CD1c-positive myeloid dendritic cell (primary cell): ENCODE data around the gene RBM38.

Source experiments
- DNase-seq: peaks from one replicate; pipeline ENCODE4 v3.0.0-alpha.2; 2016; ENCODE audit errors: extremely low spot score

The RBM38 gene

DNA sequence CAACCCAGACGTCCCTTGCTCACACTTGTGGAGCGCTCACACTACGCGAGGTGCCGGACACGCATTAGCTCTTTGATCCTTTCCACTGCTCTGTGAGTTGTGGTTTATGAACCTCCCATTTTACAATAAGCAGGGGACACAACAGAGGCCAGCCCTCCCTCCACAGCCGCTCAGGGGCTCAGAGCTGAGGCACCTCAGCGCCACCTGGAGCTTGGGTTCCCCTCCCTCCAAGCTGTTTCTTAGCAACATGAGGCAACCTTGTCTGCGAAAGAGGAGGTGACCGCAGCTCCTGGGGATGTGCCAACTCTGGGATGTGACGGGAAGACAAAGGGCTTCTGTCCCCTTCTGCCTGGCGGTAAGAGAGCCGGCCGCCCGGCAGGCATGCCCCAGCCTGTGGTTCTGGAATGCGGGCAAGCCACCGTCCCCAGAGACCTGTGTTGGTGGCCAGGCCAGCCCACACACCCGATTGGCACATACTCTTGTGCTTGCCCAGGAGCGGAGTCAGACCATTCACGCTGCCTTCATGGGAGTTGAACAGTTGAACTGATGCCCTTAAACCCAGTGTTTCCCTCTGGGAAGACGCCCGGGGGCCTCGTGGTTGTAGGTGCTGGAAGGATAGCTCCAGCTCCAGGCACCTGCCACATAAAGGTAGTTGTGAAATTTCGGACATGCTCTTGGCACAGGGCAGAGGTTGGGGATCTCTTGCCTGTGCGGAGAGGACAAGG lies 44.5 kb downstream of the RBM38 start:
- peak; percentile 62 for DNase-seq

DNA sequence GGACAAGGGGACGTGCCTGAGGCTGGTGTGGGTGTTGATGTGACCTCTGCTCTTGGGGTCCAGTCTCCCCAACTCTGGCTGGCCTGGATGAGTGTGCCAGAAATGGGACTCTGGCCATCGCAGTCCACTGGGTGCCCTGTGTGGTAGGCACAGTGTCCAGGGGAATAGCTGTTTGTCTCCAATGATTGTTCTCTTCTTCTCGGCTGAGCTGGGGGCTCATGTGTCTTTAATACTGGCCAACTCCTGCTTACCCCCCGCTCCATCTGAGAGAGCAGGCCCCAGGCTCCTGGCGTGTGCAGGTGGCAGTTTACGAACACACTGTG lies 45.0 kb downstream of the RBM38 start:
- DNase-seq: no peak

DNA sequence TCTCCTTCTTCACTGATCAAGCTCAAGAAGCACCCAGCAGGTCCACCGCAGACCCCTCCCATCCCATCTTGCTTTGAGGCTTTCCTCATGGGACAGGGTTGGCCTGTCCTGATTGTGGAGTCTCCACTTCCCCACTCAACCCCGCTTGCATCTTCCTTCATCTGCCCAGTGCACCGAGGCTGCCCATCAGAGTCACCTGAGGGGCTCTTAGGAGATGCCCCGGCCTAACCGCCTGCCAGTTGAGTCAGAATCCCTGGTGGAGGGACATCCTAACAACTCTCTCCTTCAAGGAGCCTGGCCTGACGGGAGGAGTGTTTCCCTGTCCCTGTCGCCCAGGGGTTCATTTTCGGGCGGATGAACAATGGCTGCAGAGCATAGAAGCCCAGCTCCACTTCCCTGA lies 46.1 kb downstream of the RBM38 start:
- no peak for DNase-seq

DNA sequence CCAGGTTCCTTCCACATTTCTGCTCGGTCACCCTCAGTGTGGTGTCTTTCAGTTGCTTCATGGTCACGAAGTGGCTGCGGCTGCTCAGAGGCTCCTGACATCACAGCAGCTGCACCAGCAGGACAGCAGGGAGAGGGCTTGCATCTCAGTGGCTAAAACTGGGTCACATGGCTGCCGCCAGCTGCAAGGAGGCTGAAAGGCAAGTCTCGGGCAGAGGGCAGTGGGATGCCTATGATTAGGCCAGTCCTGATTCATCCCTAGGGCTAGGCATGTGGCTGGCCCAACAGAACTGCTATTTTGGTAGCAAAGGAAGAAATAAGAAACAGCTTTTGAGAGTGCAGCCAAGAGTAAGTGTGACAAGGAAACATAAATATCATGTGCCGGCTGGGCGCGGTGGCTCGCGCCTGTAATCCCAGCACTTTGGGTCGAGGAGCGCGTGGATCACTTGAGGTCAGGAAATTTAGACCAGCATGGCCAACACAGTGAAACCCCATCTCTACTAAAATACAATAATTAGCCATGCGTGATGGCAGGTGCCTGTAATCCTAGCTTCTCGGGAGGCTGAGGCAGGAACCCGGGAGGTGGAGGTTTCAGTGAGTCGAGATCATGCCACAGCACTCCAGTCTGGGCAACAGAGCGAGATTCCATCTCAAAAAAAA lies 46.6 kb downstream of the RBM38 start:
- no peak for DNase-seq

DNA sequence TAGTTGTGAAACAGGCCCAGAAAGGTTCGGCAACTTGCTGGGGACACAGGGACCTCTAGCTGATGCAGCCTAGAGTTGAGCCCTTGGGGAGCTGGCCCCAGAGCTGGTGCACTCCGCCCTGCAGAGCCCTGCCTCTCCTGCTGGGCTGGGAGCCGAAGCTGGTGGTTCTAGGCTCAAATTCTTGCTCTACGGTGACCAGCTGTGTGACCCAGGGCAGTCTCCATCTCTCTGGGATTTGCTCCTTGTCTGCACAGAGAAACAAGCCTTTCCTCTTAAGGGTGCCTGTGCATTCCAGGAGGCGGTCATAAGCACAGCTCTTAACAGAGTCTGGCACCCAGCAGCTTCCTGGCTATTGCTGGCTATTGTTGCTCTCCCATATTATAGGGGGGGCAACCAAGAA lies 47.4 kb downstream of the RBM38 start:
- DNase-seq: no peak

DNA sequence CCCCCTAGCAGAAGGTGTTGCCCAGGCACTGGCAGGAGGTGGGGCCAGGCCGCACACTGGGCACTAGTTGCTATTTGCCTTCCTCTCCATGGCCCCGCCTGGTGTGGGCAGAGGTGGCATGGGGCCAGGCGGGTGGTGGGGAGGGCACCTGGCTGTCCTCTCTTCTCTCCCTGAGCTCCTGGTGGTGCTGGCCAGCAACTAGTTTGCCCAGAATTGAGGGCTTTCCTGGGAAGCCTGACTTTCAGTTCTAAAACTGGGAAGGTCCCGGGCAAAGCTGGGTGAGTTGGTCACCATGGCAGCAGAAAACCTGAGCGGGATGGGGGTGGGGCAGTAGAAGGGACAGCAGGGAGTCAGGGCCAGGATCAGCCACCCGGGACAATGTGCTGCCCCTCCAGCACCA lies 48.2 kb downstream of the RBM38 start:
- DNase-seq: no peak

DNA sequence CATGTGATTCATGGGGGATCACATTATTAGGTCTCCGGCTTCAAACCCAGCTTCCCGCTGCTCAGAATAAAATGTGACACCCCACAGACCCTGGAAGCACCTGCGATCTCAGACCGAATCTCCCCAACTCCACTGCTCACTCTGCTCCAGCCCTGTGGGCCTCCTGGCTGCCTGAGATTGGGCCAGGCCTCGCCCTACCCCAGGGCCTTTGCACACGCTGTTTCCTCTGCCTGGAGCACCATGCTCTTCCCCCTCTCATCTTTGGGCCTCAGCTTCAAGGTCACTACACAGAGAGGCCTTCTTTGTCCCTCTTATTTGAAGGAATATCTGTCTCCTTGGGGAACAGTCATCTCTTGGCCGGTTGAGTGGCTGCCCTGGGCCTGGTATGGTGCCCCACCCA lies 48.8 kb downstream of the RBM38 start:
- DNase-seq: no peak

DNA sequence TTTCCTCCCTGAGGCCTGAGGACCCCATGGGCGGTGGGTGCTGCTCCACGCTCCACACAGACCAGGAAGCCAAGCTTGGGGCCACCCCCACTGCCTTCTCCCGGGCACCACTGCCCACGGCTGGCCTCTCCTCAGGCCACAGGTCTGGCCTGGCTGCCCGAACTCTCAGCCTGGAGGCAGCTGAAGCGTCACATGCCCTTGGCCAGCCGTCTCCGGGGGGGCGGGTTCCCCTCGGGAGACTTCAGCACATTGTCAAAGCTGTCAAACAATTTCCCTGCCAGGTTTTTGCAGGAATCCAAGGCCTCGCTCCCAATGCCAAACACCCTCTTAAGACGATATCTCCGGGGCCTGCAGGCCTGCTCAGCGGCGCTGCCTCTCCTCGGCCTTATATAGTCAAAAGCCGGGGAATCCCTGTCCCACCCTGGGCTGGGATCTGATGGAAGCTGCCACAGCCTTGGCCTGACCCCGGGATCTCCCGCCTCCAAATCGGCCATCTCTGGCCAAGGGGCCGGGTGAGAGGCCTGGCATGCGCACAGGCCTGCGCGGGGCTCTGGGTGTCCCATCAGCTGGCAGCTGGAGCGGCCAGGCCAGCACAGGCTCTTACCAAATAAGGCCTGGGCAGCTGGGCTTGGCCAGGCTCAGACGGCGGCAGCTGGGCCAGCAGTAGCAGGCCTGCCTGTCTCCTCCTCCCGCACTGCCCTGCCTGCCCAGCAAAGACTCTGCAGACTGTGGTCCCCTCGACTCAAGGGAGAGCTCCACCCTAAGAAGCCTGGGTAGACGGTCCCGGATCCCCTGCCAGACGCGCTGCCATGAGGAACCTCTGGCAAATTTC lies 49.7 kb downstream of the RBM38 start:
- no peak for DNase-seq

DNA sequence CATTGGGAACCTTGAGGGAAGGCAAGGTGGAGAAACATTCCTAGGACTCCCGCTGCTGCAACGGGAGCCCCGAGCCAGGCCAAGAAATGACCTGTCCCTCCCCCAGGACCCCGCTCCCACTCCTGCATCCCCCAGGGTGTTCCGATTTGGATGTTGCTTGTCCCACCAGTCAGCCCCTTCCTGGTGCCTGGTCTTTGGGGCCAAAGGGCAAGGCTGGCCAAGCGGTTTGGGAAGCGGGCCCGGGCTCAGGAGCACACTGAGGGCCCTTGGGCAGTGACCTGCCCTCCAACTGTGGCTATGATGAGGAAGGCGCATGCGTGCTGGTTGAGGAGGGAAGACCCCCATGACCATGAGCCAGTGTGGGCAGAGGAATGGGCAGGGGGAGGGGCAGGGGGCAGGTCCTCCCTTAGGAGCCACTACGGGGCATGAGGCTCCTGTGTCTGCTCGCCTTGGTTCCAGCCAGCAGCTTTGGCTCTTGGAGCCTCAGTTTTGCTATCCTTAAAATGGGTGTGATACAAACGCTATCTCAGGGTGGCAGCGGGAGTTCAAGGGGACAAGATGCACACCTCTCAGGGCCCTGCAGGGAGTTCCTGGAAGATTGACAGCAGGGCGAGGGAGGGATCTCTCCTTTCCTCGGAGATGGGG lies 50.4 kb downstream of the RBM38 start:
- no peak for DNase-seq

DNA sequence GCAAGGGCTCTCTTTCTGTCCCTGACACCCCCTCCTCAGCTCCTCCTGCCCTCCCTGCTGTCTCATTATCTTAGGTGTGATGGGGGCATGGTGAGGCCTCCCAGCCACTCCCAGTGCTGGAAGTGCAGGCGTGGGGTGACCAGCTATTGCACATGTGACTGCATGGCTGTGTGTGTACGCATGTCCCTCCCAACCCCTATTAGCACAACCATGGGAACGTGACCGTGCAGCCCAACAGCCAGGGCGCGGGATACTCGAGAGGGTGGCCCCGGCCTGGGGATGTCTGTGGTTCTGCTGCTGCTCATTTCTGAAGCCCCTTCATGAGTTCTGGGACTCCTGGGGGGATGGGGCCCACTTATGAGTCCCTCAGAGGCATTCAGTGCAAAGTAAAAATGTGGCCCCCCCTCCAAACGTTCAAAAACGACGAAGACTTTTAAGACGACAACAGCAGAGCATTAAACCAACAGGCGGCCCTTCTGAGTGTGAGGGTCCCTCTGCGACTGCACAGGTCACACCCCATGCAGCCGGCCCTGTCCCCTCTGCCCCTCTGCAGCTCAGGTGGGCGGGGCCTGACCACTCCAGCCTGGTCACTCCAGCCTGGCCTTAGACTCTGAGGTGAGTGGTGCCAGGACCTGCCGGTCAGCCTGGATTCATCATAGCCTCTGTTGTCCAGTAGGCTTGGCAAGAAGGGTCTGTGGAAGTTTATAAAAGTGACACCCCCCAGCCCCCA lies 51.1 kb downstream of the RBM38 start:
- no peak for DNase-seq

DNA sequence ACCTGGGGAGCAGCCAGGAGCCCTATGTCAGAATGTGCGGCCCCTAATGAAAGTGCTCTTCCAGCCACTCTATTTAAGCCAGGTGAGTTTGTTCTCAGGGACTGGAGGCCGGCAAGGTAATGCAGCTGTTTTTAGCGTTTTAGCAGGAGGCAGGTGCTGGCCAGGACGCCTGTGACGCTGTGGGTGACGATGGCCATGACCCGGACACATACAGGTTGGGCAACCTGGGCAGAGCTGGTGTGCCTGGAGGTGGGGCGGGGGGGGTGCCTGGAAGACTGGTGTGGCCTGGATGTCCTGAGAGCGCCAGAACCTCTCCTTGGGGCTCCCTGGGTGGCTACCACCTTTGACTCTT lies 51.7 kb downstream of the RBM38 start:
- no peak for DNase-seq

DNA sequence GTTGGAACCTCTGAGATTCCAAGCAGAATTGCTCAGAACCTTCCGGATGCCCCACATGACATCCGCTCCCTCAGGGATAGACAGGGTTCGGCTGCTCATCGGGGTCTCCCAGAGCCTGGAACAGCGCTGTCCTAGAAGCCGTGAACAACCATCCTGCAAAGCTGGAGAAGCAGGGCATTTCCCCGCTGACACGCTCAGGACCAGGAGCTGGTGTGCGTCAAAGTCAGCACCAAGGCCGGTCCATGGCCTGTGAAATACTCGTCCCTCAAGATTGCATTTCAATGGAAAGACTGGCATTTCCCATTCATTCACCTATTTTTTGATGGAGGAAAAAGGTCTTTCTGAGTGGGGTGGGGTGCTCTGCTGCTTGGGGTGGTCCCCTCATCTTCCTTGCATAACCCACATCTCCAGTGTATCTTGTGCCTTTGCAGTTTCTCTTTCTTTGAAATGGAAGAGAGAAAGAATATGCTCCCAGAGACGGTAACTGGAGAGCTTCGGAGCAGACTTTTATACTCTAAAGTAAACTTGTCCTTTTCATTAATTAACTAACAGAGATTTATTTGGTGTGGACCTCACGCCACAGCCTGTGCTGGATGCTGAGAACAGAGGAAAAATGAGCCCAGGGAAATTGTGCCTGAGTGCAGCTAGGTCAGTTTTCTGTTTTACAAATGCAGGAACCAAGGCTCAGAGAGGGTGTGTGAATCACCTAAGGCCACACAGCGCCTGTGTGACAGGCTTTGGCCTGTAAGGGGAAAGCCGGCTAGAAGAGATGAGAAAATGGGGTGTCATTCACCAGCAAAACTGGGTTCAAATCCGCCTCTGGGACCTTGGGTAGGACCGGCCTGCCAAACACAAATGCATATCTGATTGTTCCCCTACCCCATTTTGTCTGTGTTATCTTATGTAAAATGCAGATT lies 52.4 kb downstream of the RBM38 start:
- DNase-seq: no peak

DNA sequence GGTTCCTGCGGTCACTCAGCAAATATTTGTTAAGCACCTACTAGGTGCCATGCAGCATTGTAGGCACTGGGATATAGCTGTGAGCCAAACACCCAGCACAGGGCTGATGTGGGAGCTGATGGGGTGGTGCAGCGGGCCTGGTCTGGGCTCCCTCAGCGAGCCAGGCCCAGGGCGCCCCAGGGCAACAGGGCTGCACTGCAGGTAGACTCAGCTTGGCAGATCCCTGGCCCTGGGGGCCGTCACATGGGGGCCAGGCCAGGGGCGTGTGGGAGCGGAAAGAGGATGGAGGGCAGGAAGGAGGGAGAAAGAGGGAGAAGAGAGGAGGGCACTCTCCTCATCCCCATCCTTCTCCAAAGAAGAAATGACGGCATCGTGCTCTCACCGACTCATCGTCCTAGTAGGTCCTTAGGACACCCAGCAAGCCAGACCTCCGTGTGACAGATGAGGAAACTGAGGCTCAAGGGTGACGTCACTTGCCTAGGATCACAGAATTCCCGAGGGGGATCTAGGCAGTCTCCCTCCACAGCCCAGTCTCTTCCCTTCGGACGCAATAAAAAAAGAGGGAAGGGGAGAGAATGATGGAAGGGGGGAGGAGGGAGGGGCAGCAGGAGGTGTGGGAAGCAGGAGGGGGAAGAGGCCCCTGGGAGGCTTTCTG lies 53.3 kb downstream of the RBM38 start:
- no peak for DNase-seq

DNA sequence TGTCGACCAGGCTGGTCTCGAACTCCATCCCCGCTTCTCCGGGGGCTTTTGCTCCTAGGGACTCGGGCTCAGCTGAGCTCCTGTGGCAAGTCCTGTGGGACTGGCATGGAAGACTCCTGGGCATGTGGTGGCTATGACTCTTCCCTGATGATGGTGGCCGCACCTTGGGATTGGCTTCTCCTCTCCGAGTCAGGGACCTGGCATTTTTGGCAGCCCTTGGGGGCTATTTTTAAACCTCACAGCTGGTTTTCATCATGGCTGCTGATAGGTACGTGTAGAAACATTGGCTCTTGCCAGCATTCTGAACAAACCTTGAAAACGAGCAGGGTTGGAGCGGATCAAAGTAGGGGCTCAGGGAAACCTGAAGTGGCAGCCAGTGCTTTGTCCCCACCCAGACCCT lies 54.1 kb downstream of the RBM38 start:
- DNase-seq: no peak

DNA sequence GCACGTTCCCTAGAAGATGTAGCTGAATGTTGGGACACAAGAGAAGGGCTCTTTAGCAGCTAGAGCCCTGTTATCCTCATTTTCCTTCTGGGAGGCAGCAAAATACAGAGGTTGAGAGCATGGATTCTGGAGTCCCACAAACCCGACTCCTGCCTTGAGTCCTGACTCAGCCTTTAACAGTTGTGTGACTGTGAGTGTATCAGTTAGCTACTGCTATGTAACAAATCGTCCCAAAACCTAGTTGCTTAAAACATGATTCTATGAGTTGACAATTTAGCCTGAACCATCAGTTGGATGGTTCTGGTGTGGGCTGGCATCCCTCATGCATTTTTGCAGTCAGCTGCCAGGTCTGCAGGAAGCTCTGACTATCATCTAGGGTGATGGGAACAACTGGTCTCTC lies 54.6 kb downstream of the RBM38 start:
- DNase-seq: no peak

DNA sequence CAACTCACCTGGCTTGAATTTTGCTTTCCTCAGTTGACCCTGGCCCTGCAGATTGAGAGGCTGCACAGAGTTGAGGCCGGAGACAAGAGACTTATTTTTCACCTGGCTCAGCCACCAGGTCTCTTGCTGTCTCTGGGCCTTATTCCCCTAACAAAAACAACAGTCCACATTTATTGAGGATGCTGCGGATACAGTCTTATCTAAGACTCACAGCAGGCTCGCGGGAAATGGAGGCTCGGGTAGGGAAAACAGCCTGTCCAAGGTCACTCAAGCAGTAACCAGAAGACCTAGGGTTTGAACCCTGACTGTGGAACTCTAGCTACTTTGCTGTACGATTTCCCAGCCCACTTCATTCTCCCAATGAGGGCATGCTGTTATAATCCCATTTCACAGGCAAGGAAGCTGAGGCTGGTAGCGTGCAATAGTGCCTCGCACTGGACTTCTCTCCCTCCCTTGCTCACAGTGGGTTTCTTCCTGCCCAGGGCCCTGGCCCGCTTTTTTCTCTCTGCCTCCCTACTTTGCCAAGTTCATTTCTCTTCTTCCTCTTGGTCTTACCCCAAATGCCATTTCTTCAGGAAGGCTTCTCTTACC lies 57.7 kb downstream of the RBM38 start:
- no peak for DNase-seq

DNA sequence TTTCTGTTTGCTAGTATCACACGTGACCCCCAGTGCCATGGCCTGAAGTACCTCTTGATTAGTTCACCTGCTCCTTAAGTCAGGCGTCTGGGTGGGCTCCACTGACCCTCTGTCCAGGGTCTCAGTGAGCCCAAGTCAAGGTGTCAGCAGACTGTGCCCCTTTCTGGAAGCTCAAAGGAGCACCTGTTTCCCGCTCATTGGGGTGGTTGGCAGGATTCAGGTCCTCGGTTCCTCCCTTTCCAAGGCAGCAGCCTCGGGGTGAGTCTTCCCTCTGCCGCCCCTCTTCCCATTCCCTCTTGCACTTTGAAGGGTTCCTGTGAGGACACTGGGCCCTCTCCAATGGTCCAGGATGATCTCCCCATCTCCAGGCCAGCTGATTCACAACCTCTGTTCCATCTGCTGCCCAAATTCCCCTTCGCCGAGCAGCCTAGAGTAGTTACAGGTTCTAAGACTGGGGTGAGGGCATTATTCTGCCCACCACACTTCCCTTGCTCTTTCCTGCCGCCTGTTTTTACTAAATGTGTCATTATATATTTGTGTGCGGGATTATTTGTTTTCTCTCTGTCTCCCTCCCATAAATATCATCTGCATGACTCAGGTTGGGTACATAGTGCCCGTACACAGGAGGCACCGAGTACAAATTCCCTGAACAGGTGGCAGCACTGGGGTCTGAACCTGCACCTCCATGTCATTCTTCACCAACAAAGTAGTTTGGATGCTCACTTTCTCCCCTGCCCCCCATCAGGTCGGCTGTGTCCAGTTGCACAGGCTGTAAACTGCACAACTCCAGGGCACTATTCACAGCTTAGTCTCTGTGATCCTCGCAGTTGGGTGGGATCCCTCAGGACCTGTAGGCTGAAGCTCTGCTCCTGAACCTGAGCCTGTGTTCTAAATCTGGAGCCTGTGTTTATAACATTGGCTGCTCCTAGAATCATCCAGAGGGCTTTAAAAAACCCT lies 58.5 kb downstream of the RBM38 start:
- no peak for DNase-seq

DNA sequence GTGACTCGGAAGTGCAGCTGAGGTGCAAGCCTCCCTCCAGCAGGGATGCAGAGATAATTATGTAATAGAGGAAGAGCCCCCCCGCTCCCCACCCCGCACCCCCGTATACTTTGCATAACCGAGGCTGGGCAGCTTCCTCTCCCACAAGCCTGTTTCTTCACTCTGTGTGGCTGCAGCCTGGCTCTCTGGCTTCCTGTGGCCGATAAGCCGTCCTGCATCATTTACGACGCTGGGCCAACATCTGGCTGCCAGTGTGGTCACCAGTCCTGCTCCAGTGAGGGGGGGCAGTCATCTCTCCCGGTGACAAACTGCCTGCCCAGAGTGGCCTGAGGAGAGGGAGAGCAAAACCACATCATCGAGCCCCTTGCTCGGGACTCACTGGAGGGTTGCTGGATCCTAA lies 59.2 kb downstream of the RBM38 start:
- peak; percentile 81 for DNase-seq

DNA sequence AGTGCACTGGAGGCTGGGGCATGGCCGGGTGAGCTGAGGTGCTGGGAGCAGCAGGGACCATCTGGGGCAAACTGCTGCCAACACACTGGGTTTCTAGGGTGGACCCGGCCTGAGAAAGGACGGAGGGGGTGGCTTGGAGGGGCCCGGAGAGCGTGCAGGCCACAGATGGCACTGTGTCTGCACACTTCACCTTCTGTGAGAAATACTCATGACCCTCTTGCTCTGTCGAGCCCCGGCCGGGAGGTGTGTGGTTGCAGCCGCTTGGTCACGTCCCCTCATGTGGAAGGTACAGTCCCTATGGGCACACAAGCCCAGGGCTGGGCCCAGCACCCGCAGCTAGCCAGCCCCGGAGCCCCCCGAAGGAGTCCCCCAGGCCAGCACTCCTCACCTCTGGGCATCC lies 59.7 kb downstream of the RBM38 start:
- DNase-seq: no peak
